ENCODE measurements around the gene MET. TPM values are rescaled to one million over a fixed set of nuclear protein-coding genes. Genes with fewer than 3 reads are reported as not detected.

Gene MET
- total and polyA plus RNA-seq, 2 of the 13 experiments (the other 11 are each of a cell fraction or from before 2014, with no cell fraction given): 21.8 to 31.5 TPM

DNA sequence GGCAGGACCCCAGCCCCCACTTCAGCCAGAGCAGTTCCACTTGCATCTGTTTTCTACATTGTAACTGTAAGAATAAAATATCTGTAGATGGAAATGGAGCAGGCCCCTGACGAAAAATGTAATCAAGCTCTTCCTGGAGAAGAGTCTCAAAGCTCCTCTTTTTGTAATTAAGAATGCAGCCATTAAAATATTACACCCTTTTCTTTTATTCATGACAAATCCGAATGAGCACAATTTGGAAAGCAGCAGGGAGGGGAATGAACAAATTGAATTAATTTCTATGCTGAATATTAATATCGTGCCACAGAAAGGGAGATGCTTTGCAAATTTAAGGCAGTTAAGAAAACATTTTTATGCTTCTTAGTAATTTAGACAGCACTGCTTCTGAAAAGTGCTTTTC lies 165.6 kb downstream of the MET start:
- H3K4me2 ChIP-seq (ENCODE audit: low read depth, low read length): no peak overlapping the region
- intact Hi-C loops (cut with micrococcal nuclease; ENCODE audit: unreplicated experiment): no loop called here
- BruUV-seq (replicated peaks): no TSS peak

GRCh38 chr7:116840256-116840655 lies 168.3 kb downstream of the MET start:
- Histone ChIP-seq H4K20me1 (ENCODE audit: insufficient read depth, low read length) (no peaks in the 10 kb centered on the region), H3K36me3 (replicated peaks in 1 of 2; ENCODE audit: control insufficient read depth in 1 of 2, insufficient read depth in 2 of 2, low read length in 2 of 2) (peaks cover 2 to 5% of the 10 kb centered on the region in 2 experiments; a peak in 2 of 5 replicates), H3K27me3 (ENCODE audit: control insufficient read depth in 1 of 2, insufficient read depth in 2 of 2, low read length in 2 of 2) (no peaks in the 10 kb centered on the region), H3K9me3 (ENCODE audit: low read length) (no peaks in the 10 kb centered on the region), H2AFZ (ENCODE audit: low read length) (no peak overlapping the region), H3K79me2 (ENCODE audit: insufficient read depth, low read length) (no peaks in the 10 kb centered on the region), H3K4me3 (replicated peaks in 1 of 3; ENCODE audit: insufficient read depth in 1 of 3, low read depth in 2 of 3, low read length in 3 of 3) (no peak overlapping the region), H3K4me2 (ENCODE audit: low read depth, low read length) (no peak overlapping the region), H3K27ac (ENCODE audit: extremely low read length, insufficient read depth, low read length) (no peak overlapping the region), H3K4me1 (ENCODE audit: insufficient read depth, low read length) (peaks cover 3% of the 10 kb centered on the region), H3K9ac (ENCODE audit: insufficient read depth, low read depth, low read length) (no peak overlapping the region)
- 72% methylated on average over 4 of the region's 5 CpGs for WGBS (ENCODE audit: low lambda C conversion rate)
- intact Hi-C loops (cut with micrococcal nuclease; ENCODE audit: unreplicated experiment): no loop called here
- in situ Hi-C loops (cut with HindIII; ENCODE audit: extremely low pct_ligation_motif_present, low pct_unique_long_range_greater_than_20kb): no loop called here
- BruUV-seq (replicated peaks): no TSS peak
- FAIRE-seq (no peak), ATAC-seq (no peak), DNase-seq (ENCODE audit: low spot score) (no peak)
- CTCF ChIA-PET (ENCODE audit: low intra/inter-chr PET ratio, low total read pairs): no interaction called here
- POLR2A ChIA-PET: no interaction called here
- TF ChIP-seq ZNF280B (CRISPR knock-in tag; IDR thresholded peaks at IDR 0.05; ENCODE audit: borderline replicate concordance) (no peak), PATZ1 (CRISPR knock-in tag; IDR thresholded peaks at IDR 0.05) (no peak), FOXK1 (CRISPR knock-in tag; IDR thresholded peaks at IDR 0.05; ENCODE audit: borderline replicate concordance, low read depth) (no peak), ZNF574 (CRISPR knock-in tag; IDR thresholded peaks at IDR 0.05) (no peak), HNRNPLL (IDR thresholded peaks at IDR 0.05; ENCODE audit: low read depth, low read length, poor library complexity, severe bottlenecking) (no peak), ZNF580 (CRISPR knock-in tag; IDR thresholded peaks at IDR 0.05; ENCODE audit: borderline replicate concordance, low read depth) (no peak), NFIC (IDR thresholded peaks at IDR 0.05; ENCODE audit: low read length) (no peak), HBP1 (CRISPR knock-in tag; IDR thresholded peaks at IDR 0.05; ENCODE audit: low read depth) (no peak)

More for the DNA sequence above, 165.6 kb downstream of the MET start:
- H2AFZ ChIP-seq (ENCODE audit: low read length): no peak overlapping the region
- H3K9me3 ChIP-seq (ENCODE audit: low read length): no peaks in the 10 kb centered on the region
- in situ Hi-C loops (cut with HindIII; ENCODE audit: extremely low pct_ligation_motif_present, low pct_unique_long_range_greater_than_20kb): no loop called here
- no peaks in the 10 kb centered on the region for H3K27me3 ChIP-seq (ENCODE audit: control insufficient read depth in 1 of 2, insufficient read depth in 2 of 2, low read length in 2 of 2)
- ATAC-seq: no peak
- peaks cover 2 to 5% of the 10 kb centered on the region in 2 experiments; a peak in 2 of 5 replicates for H3K36me3 ChIP-seq (replicated peaks in 1 of 2; ENCODE audit: control insufficient read depth in 1 of 2, insufficient read depth in 2 of 2, low read length in 2 of 2)
- no peak overlapping the region for H3K9ac ChIP-seq (ENCODE audit: insufficient read depth, low read depth, low read length)
- ChIA-PET POLR2A (no interaction called here), CTCF (ENCODE audit: low intra/inter-chr PET ratio, low total read pairs) (no interaction called here)
- H3K79me2 ChIP-seq (ENCODE audit: insufficient read depth, low read length): no peaks in the 10 kb centered on the region
- no peak overlapping the region for H3K4me3 ChIP-seq (replicated peaks in 1 of 3; ENCODE audit: insufficient read depth in 1 of 3, low read depth in 2 of 3, low read length in 3 of 3)
- FAIRE-seq: no peak
- peaks cover 13% of the 10 kb centered on the region for H3K4me1 ChIP-seq (ENCODE audit: insufficient read depth, low read length)
- DNase-seq (ENCODE audit: low spot score): no peak
- no peak for TF ChIP-seq HMG20A (CRISPR knock-in tag; IDR thresholded peaks at IDR 0.05; ENCODE audit: borderline replicate concordance)
- TF ChIP-seq CBX2 (IDR thresholded peaks at IDR 0.05; ENCODE audit: low read depth, low read length): no peak
- TF ChIP-seq CBX2 (CRISPR knock-in tag; IDR thresholded peaks at IDR 0.05; ENCODE audit: low read depth): no peak
- TF ChIP-seq RFX1 (IDR thresholded peaks at IDR 0.05): no peak
- no peaks in the 10 kb centered on the region for H4K20me1 ChIP-seq (ENCODE audit: insufficient read depth, low read length)
- WGBS (ENCODE audit: low lambda C conversion rate): 93% methylated on average over 3 of the region's 3 CpGs
- no peak overlapping the region for H3K27ac ChIP-seq (ENCODE audit: extremely low read length, insufficient read depth, low read length)

All from HepG2 (cell line).